ENCODE results near the gene FCRLA.
"Not testable (repeated sequence)": the region's sequence is repeated elsewhere in the genome, so short reads cannot be mapped to it uniquely, and the experiment has no call there.

Gene FCRLA, protein sequence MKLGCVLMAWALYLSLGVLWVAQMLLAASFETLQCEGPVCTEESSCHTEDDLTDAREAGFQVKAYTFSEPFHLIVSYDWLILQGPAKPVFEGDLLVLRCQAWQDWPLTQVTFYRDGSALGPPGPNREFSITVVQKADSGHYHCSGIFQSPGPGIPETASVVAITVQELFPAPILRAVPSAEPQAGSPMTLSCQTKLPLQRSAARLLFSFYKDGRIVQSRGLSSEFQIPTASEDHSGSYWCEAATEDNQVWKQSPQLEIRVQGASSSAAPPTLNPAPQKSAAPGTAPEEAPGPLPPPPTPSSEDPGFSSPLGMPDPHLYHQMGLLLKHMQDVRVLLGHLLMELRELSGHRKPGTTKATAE

GRCh38 chr1:161706482-161707347 lies at the start of gene FCRLA:
FCRLA (plus strand) TSS chr1:161707229; CDS start chr1:161707265, 36 bp downstream.
- DNase-seq (ENCODE audit: low spot score), result no peak

DNA sequence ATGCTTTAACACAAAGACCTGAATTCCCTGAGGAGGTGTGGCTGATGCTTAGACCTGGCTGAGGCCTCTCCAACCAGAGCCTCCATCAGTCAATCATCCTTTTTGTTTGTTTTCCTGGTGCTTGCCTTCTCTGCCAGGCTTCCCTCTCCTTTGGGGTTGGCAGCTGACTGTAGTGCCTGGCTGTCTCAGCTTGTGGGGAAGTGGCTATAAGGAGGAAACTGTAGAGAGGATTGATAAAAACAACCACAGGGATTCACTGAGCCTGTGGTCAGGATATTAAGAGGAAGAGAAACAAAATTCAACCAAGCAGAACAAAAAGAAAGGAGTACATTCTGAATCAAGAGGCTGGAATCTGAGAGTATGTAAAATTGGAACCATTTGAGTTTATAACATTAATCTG lies 48.5 kb upstream of the FCRLA start:
- not testable (repeated sequence) for DNase-seq (ENCODE audit: low spot score)

GRCh38 chr1:161661660-161662311 lies 45.2 kb upstream of the FCRLA start:
- DNase-seq (ENCODE audit: low spot score), result not testable (repeated sequence)

GRCh38 chr1:161662684-161663339 lies 44.2 kb upstream of the FCRLA start, which contains the start of gene FCGR2B:
FCGR2B (plus strand) TSS chr1:161663143; CDS start chr1:161663242, 99 bp downstream.
- not testable (repeated sequence) for DNase-seq (ENCODE audit: low spot score)

DNA sequence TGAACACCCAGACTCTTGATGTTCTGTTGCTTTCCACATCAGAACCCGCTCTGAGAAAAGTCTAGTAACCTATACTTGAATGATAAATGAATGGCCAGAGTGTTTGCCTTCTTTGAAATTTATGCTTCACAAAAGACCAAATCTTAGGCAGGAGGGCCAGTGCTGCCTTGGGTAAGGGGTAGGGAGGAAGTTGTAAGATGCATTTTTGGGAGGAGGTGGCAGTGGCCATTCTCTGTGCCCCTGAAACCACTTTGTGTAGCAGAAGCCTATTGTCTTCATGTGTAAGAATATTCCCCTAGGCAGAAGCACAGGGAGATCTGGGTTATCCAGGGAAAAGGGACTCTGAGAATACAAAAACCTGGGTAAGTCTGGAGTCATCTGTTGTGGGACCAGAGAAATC lies 43.5 kb upstream of the FCRLA start:
- DNase-seq (ENCODE audit: low spot score), result not testable (repeated sequence)

- DNase-seq (ENCODE audit: low spot score), result not testable (repeated sequence)
These were observed 42.3 kb upstream of the FCRLA start for GRCh38 chr1:161664689-161665088.

DNA sequence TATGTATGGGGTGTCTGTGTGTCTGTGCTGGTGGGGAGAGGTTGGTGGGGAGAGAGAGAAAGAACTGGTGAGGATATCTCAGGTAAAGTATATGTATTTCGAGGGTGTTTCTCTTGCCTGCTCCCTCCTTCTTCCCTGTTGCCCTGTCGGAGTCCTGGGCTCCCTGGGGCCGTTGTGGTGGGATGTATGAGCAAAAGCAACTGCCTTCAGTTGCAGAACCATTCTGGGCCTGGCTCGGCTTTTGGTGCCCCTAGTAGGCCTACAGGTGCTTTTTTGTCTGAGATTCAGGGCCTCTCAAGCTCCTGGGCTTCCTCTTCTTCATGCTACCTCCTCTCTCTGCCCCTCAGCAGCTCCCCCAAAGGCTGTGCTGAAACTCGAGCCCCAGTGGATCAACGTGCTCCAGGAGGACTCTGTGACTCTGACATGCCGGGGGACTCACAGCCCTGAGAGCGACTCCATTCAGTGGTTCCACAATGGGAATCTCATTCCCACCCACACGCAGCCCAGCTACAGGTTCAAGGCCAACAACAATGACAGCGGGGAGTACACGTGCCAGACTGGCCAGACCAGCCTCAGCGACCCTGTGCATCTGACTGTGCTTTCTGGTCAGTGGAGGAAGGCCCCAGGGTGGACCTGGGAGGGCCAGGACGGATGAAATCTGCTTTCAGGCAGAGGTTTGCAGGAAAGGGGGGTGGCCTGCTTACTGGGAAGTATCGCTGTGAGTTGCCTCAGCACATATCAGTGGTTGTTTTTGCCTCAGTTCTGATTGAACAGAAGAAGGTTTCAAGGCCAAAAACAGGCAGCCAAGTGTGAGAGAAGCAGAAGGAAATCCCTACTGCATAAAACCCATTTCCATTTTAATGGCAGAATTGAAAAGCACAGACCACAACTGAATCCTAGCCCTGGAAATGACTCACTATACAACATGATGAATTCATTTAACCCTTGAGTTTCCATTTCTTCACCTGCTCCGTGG lies 35.7 kb upstream of the FCRLA start:
- DNase-seq (ENCODE audit: low spot score), result not testable (repeated sequence)

GRCh38 chr1:161673437-161673836 lies 33.6 kb upstream of the FCRLA start:
- DNase-seq (ENCODE audit: low spot score), result not testable (repeated sequence)

DNA sequence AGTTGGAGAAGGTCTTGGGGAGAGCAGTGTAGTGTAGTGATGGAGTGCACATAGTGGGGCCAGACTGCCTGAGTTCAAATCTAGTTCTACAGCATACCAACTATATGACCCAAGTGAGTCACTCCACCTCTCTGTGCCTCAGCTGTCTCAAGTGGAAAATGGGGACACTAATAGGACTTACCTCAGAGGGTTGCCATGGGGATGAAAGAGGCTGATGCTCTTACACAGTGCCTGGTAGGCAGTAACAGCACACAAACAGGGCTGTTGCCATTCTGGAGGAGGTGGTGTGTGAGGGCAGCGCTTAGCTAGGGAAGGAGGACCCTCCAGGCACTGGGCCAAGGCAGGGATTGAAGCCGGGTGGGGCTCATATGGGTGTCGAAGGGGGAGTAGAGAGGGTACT lies 32.6 kb upstream of the FCRLA start:
- DNase-seq (ENCODE audit: low spot score), result not testable (repeated sequence)

- not testable (repeated sequence) for DNase-seq (ENCODE audit: low spot score)
These were observed 32.1 kb upstream of the FCRLA start for GRCh38 chr1:161674908-161675307.

DNA sequence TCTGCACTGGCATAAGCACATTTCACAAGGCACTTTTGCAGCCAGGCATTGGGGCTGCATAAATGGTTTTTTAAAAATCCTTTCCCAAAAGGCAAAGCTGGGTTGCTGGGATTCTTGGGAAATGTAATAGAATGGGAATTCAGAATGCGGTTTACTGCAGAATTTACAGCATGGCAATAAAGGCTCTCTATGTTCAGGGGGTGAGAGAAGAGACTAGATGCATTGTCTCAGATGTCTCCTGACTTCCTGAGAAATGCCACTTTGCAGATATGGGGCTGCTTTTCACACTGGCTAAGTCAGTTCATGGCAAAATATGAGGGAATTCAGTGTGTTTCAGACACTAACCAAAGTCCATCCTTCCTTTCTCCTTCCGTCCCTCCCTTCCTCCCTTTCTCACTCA lies 30.6 kb upstream of the FCRLA start:
- DNase-seq (ENCODE audit: low spot score), result no peak

DNA sequence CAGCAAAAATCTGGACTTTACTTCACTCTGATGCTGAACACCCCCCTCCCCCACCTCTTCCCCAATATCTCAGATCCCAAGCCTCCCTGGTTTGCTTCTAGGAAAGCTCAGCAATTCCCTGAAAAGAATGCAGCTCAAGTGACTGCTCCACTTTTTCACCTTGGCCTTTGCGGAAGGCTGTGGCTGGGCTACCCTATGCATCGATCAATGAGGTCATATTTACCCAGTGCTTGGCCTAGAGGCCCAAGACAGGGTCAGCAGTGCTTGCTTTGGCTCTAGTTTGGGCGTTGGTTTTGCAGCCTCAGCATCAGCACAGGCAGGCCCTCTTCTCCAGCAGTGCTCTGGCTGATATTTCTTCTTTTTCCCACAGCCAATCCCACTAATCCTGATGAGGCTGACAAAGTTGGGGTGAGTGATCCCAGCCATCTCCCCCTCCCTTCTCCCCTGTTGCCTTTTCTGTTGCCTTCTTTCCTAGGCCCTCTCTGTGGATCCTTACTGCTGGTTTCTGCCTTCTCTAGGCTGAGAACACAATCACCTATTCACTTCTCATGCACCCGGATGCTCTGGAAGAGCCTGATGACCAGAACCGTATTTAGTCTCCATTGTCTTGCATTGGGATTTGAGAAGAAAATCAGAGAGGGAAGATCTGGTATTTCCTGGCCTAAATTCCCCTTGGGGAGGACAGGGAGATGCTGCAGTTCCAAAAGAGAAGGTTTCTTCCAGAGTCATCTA lies 29.9 kb upstream of the FCRLA start:
- no peak for DNase-seq (ENCODE audit: low spot score)

GRCh38 chr1:161678500-161678899 lies 28.5 kb upstream of the FCRLA start:
- no peak for DNase-seq (ENCODE audit: low spot score)

DNA sequence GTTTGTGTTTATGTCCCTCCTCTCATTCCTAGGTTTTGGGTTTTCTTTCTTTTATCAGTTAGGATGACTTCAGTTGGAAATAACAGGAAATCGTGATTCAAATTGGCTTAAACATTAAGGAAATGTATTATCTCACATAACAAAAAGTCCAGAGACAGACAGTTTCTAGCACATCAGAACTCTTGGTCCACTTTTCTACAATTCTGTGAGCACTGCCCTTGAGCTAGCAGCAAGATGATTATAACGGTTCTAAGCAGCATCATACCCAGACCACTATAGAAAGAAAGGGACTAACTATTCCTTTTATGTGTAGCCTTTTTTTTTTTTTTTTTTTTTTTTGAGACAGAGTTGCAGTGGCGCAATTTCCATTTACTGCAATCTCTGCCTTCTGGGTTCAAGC lies 25.1 kb upstream of the FCRLA start:
- DNase-seq (ENCODE audit: low spot score), result no peak

DNA sequence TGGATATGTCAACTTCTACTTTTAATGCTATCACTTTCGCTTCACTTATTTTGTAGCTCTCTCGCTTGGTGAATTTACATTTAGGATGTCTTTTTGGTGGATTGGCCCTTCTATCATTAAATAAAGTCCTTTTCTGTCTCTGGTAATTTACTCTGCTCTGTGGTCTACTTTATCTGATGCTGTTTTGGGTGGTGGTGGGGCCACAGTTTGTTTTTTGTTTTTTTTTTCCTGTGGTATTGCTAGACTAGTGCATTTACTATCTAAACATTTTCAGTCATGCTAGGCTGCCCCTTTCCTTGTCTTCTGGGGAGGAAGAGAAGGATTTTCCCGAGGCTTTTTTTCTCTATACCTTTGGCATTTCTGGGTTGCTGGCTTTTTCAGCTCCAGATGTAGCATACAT lies 18.1 kb upstream of the FCRLA start:
- no peak for DNase-seq (ENCODE audit: low spot score)

- DNase-seq (ENCODE audit: low spot score), result no peak
These were observed 15.2 kb upstream of the FCRLA start for GRCh38 chr1:161691846-161692245.

GRCh38 chr1:161693020-161693712 lies 13.9 kb upstream of the FCRLA start:
- DNase-seq (ENCODE audit: low spot score), result not testable (repeated sequence)

GRCh38 chr1:161698302-161698701 lies 8.7 kb upstream of the FCRLA start:
- DNase-seq (ENCODE audit: low spot score), result not testable (repeated sequence)

GRCh38 chr1:161702250-161702649 lies 4.8 kb upstream of the FCRLA start:
- no peak for DNase-seq (ENCODE audit: low spot score)

Measured in iPS-NIHi11 (cell line).